GM12865 (cell line): ENCODE measurements around the gene CD99L2.

ENCODE experiments used
- DNase-seq: peaks from one replicate; pipeline ENCODE4 v3.0.0; 2010; ENCODE audit warnings: low read depth
- H3K4me3 ChIP-seq: 2 replicates; pipeline ENCODE4 v1.5.1; 2011; ENCODE audit warnings: mild to moderate bottlenecking, low read depth, low read length, control low read depth
- TF ChIP-seq, protein P1 (sequence below): IDR thresholded peaks from 2 replicates; pipeline ENCODE4 v1.5.1; 2011; ENCODE audit warnings: low read length, control low read depth, low read depth, inconsistent platforms; ENCODE audit not compliant: insufficient read depth; ENCODE audit errors: missing control alignments

Gene CD99L2

DNA sequence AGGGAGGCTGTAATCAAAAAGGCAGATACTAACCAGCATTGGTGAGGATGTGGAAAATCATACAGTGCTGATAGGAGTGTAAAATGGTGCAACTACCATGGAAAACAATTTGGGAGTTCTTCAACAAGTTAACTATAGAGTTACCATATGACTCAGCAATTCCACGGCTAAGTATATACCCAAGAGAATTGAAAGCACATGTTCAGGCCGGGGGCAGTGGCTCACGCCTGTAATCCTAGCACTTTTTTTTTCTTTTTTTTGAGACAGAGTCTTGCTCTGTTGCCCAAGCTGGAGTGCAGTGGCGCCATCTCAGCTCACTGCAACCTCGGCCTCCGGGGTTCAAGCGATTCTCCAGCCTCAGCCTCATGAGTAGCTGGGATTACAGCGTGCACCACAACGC lies 15.0 kb upstream of the CD99L2 start:
- TF ChIP-seq, protein P1, sequence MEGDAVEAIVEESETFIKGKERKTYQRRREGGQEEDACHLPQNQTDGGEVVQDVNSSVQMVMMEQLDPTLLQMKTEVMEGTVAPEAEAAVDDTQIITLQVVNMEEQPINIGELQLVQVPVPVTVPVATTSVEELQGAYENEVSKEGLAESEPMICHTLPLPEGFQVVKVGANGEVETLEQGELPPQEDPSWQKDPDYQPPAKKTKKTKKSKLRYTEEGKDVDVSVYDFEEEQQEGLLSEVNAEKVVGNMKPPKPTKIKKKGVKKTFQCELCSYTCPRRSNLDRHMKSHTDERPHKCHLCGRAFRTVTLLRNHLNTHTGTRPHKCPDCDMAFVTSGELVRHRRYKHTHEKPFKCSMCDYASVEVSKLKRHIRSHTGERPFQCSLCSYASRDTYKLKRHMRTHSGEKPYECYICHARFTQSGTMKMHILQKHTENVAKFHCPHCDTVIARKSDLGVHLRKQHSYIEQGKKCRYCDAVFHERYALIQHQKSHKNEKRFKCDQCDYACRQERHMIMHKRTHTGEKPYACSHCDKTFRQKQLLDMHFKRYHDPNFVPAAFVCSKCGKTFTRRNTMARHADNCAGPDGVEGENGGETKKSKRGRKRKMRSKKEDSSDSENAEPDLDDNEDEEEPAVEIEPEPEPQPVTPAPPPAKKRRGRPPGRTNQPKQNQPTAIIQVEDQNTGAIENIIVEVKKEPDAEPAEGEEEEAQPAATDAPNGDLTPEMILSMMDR = no peak
- no peak for DNase-seq
- H3K4me3 ChIP-seq = no peak overlapping the region

DNA sequence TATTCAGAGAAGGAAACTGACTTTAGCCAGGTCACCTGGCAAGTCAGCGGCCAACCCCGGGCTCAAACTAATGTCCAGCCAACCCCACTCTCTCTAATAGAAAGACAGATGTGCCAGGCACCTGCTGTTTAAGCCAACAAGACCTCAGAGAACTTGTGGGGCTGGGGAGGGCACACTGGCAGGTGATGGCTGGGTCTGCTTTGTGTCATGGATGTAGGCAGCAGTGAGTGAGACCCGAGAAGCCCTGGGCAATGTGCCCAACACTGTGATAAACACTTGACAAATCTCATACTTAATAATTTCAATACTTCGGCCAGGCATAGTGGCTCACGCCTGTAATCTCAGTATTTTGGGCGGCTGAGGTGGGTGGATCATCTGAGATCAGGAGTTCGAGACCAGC lies 9.0 kb upstream of the CD99L2 start:
- no peak overlapping the region for H3K4me3 ChIP-seq
- TF ChIP-seq, protein P1 = no peak
- DNase-seq = no peak

DNA sequence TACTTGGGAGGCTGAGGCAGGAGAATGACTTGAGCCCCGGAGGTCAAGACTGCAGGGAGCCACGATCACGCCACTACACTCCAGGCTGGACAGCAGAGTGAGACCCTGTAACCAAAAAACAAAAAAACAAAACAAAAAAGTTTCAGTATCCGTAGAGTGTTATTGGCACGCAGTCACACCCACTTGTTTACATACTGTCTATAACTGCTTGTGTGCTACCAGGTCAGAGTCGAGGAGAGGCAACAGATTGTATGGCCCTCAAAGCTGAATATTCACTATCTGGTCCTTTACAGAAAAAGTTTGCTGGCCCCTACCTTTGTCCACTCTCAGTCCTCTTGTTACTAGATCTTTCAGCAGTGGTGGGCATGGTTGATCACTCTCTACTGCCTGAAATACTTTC lies 8.2 kb upstream of the CD99L2 start:
- TF ChIP-seq, protein P1 = no peak
- no peak overlapping the region for H3K4me3 ChIP-seq

DNA sequence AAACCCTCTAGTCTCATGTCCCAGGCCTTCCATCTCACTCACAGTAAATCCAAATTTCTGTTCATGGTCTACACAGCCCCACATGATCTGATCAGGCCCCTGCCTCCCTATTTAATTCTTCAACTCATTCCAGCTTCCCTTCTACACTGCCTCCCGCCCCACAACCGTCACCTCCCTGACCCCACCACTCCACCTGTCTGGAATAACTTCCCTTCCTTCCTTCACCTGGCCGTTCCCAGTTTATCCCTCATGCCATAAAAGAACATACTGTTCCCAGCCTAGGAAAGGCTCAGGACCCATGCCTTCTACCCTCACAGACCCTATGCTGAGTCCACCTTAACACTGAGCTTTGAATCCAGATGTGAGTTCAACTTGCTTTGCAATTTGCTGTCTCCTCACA lies 6.8 kb upstream of the CD99L2 start:
- TF ChIP-seq, protein P1 = no peak
- DNase-seq = no peak
- H3K4me3 ChIP-seq = no peak overlapping the region

More for the DNA sequence above, 8.2 kb upstream of the CD99L2 start:
- no peak for DNase-seq

DNA sequence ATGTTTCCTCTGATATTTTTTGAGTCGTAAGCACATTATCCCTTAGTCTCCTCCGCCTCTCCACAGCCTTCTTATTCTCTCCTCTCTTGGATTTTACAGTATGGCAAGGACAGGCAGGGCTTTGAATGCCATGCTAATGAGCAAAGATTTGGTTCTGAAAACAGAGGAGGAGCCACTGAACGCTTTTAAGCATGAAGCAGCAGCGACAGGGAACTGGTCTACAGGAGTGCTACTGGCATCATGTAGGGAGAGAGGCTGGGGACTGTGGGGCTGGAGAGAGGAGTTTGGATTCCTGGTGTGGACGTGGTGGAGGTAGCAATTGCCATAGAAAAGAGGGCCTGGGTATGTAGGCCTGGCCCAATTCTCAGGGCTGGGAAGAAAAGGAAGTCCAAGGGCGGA lies 4.6 kb upstream of the CD99L2 start:
- DNase-seq = no peak
- H3K4me3 ChIP-seq = no peak overlapping the region
- TF ChIP-seq, protein P1 = no peak

DNA sequence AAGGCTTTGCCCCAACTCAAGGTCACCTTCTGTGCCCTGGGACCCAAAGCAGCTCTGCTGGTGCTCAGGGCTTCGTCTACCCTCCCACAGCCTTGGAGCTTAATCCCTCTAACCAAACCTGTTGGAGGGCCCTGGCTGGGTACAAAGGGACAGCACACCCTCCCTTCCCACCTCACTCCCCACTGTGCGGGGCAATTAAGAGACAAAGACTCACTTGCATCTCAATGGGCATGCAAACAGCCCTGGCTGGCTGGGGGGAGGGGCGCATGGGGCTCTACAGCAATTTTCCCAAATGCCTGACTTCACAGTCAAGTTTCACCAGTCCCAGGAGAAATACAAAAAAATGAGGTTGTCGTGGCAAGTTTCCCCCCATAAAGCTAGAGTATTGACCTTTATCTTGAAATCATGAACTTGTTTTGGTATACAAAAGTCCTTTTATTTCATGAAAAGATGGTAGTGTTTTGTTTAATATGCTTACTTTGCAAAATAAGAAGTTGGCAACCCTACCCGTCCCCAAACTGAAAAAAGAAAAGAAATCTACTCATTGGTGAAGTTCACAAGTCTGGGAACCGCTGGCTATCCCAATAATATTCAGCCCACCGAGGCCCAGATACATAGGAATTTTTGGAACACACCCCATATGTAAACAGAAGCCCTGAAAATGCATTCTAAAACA lies 4.1 kb upstream of the CD99L2 start:
- TF ChIP-seq, protein P1 = no peak
- no peak for DNase-seq
- H3K4me3 ChIP-seq = no peak overlapping the region

DNA sequence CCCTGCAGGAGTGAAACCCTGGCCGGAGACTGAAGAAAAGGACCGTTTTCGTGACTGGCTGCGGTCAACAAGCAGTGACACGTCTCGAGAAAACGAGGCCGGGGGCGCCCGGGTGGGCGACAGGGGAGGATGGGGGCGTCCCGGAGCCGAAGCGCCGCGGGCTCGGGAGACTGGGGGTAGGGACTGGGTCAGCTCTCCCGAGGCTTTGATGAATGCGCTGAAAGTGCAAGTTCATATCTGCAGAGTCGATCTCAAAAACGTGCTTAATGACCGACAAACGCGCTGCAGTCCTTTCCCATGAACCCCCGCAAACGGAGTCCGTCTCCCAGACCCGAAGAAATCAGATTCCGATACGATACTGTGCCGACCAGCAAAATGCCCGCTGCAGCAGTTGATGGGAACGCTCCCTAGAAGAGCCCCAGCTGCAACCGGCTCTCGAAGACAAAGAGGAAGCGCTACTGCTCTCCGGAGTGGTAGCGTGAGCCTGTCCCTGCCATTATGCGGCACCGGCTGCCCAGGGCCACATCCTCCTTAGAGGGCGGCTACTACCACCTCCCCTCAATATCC lies 806 bp upstream of the CD99L2 start:
- H3K4me3 ChIP-seq = peak overlapping the region; percentile 84
- DNase-seq = peak; percentile 68
- TF ChIP-seq, protein P1 = no peak
